AG04450 (cell line): ENCODE results near the gene CHCHD4. TPM values are rescaled to one million over a fixed set of nuclear protein-coding genes. Genes with fewer than 3 reads are reported as not detected.

Experiments used
- CTCF ChIA-PET: fragments of 300-600, 350-600 bp; formaldehyde crosslinking; extraction: SDS; loops from one replicate; lab custom pipeline; 2022; ENCODE audit warnings: antibody characterized with exemption, inconsistent platforms; lab: Charles Lee
- POLR2A ChIA-PET: fragments of 350-600 bp; formaldehyde crosslinking; extraction: SDS; loops from one replicate; lab custom pipeline; 2021; ENCODE audit warnings: antibody characterized with exemption, inconsistent platforms; lab: Yijun Ruan, JAX
- DNase-seq: peaks from one replicate; pipeline ENCODE4 v3.0.0-alpha.2; 2011; ENCODE audit warnings: low read depth, low spot score
- H3K27ac ChIP-seq: one replicate; pipeline ENCODE4 v1.5.1; 2012; ENCODE audit warnings: low read depth, low read length, control low read depth
- H3K27me3 ChIP-seq: one replicate; pipeline ENCODE4 v1.6.0; 2012; ENCODE audit warnings: low read length; ENCODE audit not compliant: control insufficient read depth, insufficient read depth
- H3K4me3 ChIP-seq: 2 replicates; pipeline ENCODE4 v1.5.1; 2011; ENCODE audit warnings: mild to moderate bottlenecking, low read depth, low read length, control low read depth
- H3K9me3 ChIP-seq: 2 replicates; pipeline ENCODE4 v1.5.1; 2012; ENCODE audit warnings: low read length; ENCODE audit not compliant: control insufficient read depth, insufficient read depth
- polyA plus RNA-seq: library from polyadenylated mRNA; depleted of rRNA; stranded (reverse); fragments of >200 nt; gene quantifications from 2 replicates; pipeline ENCODE4 v1.2.3, GENCODE V29; 2011
- TF ChIP-seq, protein P1 (sequence below): IDR thresholded peaks from 2 replicates; pipeline ENCODE4 v1.5.1; 2011; ENCODE audit warnings: low read depth, low read length, control low read depth, inconsistent platforms

CHCHD4 gene
- polyA plus RNA-seq, 1 experiment: 11.4 TPM

DNA sequence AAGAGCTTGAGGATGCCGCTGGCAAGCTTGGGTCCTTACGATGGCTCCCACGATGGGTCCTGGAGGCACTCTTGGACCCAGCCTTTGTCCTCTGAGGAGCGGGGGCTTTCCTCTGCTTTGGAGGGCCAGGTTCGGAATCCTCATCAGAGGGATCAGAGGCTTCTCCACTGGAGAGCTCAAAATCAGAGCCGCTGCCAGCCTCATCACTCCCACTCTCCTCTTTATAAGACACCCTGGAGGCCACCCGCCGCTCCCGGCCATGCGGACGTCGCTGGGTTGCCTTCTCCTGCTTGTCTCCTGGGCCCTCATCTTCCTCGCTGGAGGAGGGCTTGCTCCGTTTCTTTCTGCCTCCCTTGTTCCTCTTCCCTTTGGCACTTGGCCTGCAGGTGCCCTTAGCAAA is 33.7 kb upstream of the CHCHD4 start:
- ChIA-PET POLR2A (interaction anchor here (1.2 to 2.1 kb wide), 2 partner anchors 14 to 20 kb away, joined by 6 to 8 read pairs; partner anchors contain the start of genes LSM3 and XPC), CTCF (no interaction called here)
- no peak overlapping the region for H3K27ac ChIP-seq
- TF ChIP-seq, protein P1, sequence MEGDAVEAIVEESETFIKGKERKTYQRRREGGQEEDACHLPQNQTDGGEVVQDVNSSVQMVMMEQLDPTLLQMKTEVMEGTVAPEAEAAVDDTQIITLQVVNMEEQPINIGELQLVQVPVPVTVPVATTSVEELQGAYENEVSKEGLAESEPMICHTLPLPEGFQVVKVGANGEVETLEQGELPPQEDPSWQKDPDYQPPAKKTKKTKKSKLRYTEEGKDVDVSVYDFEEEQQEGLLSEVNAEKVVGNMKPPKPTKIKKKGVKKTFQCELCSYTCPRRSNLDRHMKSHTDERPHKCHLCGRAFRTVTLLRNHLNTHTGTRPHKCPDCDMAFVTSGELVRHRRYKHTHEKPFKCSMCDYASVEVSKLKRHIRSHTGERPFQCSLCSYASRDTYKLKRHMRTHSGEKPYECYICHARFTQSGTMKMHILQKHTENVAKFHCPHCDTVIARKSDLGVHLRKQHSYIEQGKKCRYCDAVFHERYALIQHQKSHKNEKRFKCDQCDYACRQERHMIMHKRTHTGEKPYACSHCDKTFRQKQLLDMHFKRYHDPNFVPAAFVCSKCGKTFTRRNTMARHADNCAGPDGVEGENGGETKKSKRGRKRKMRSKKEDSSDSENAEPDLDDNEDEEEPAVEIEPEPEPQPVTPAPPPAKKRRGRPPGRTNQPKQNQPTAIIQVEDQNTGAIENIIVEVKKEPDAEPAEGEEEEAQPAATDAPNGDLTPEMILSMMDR: no peak
- DNase-seq: no peak
- no peak overlapping the region for H3K4me3 ChIP-seq
- no peaks in the 10 kb centered on the region for H3K9me3 ChIP-seq
- no peaks in the 10 kb centered on the region for H3K27me3 ChIP-seq

DNA sequence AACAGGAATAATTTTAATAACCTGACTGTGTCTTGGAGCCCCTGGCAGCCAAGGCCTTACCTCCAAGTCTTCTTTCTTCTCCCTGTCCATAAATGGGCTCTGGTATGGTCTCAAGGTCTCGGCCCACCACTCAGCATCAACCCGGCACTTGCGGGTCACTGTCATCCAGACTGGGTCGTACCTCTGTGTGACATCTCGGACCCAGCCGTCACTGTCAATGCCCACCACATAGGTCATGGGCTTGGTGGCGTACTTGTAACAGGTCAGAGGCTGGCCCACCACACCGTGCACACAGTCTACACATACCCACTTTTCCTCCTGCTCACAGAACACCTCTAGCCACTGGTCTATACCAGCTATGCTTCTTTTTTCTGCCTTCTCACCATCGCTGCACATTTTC is 33.3 kb upstream of the CHCHD4 start:
- TF ChIP-seq, protein P1: no peak
- no peak overlapping the region for H3K4me3 ChIP-seq
- ChIA-PET POLR2A (interaction anchor here (2.1 kb wide), 1 partner anchor 20 kb away, joined by 8 read pairs; the partner anchor contains the start of genes LSM3 and XPC), CTCF (no interaction called here)
- no peak for DNase-seq
- H3K27me3 ChIP-seq: no peaks in the 10 kb centered on the region
- no peak overlapping the region for H3K27ac ChIP-seq
- H3K9me3 ChIP-seq: no peaks in the 10 kb centered on the region

DNA sequence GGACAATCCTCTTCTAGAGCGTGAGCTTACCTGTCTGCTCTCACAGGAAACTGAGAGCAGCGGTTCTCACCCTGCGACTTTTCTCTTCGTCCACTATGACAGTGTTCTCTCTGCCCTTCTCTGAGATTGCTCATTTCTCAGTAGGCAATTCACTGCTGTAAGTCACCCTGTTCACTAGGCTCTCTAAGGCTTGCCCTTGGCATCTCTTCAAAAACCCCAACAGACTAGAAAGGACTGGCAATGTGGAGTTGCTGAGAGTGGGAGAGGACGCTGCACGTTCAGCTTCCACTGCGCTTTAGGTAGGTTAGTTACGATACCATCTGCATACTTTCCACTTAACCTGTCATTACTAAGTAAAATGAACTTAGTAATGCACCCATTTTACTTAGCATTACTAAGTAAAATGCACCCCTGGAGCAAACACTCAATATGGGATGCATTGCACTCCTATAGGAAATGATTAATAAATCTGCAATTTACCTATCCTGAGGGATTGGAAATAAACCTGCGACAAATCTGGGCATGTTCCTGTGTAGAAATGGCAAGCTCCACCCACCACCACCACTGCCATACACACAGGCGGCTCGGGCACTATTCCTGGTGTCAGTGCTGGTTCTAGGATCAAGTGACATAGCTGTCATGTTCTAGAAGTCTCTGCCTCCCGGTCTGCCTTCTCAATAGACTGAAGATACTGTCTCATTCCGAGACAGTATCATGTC is 32.3 kb upstream of the CHCHD4 start:
- CTCF ChIA-PET: no interaction called here
- Histone ChIP-seq H3K27ac (no peak overlapping the region), H3K27me3 (no peaks in the 10 kb centered on the region), H3K4me3 (no peak overlapping the region), H3K9me3 (no peaks in the 10 kb centered on the region)
- no peak for DNase-seq
- TF ChIP-seq, protein P1: no peak
- POLR2A ChIA-PET: interaction anchor here (2.1 kb wide), 1 partner anchor 21 kb away, joined by 8 read pairs; the partner anchor contains the start of genes LSM3 and XPC

DNA sequence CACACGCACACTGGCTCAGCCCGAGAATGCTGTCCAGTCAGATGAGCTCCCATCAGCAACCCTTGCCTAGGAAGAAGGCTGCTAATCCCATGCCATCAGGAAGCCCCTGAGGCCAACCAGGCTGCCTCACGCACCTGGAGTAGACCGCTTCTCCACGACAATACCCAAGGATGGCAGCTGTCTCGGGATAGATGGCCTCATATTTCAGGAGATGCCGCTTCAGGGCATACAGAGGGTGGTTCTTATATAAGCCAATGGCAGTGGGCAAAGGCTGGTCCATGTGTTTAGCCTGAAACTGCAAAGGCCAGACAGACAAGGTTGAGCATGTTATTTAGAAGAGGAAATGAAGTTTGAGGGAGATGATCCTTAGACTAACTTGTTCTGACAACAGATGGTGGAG is 31.5 kb upstream of the CHCHD4 start:
- no peak overlapping the region for H3K27ac ChIP-seq
- ChIA-PET POLR2A (no interaction called here), CTCF (interaction anchor here (1.0 kb wide), 1 partner anchor 31 kb away, joined by 4 read pairs; the partner anchor contains the start of genes CHCHD4 and TMEM43)
- TF ChIP-seq, protein P1: no peak
- no peaks in the 10 kb centered on the region for H3K27me3 ChIP-seq
- DNase-seq: no peak
- H3K9me3 ChIP-seq: no peaks in the 10 kb centered on the region
- H3K4me3 ChIP-seq: no peak overlapping the region

DNA sequence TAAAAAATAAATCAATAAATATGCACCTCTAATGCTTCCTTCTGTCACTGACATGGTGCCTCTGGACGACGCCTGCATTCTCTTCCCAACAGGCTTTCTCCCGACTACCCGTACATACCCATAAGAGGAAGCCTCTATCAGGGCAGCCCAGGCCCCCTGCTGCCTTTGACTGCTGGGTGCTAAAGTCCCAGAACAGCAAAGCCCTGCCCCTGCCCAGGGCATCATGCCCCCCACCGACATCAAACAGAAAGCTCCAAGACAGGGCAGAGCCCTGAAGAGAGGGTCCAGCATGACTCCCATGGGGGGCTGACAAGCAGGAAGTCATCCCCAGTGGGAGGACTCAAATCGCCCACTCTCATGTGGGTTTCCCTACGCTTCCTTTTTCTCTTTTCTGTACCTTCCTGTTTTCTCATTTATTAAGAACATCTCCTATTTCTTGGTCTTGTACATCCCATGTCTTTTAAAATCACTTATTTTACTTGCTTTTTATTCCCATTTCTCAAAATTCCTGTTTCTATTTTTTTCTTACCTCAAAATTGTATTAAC is 30.3 kb upstream of the CHCHD4 start:
- Histone ChIP-seq H3K4me3 (no peak overlapping the region), H3K27me3 (no peaks in the 10 kb centered on the region), H3K9me3 (no peaks in the 10 kb centered on the region), H3K27ac (no peak overlapping the region)
- ChIA-PET POLR2A (no interaction called here), CTCF (interaction anchor here (1.0 kb wide), 1 partner anchor 30 kb away, joined by 4 read pairs; the partner anchor contains the start of genes CHCHD4 and TMEM43)
- TF ChIP-seq, protein P1: no peak
- DNase-seq: no peak
